Measurements from ENCODE around the gene ENHO.
"Not testable (repeated sequence)": the region's sequence is repeated elsewhere in the genome, so short reads cannot be mapped to it uniquely, and the experiment has no call there.

ENHO gene

DNA sequence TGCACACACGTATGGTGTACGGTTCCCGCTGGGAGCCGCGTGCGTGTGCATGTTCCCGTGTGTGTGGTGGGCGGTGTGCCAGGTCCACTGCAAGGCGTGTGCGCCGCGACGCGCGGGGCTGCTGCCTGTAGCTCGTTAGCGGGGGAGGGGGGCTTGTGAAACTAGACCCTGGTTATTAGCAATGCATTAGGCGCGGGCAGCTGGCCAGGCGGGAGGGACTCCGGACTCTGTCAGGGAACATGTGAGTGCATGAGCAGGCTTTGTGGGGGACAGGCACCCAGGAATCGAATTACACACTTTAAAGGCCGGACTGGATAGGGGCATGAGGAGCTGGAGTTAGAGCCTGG is 32.2 kb upstream of the ENHO start:
- DNase-seq, result no peak

DNA sequence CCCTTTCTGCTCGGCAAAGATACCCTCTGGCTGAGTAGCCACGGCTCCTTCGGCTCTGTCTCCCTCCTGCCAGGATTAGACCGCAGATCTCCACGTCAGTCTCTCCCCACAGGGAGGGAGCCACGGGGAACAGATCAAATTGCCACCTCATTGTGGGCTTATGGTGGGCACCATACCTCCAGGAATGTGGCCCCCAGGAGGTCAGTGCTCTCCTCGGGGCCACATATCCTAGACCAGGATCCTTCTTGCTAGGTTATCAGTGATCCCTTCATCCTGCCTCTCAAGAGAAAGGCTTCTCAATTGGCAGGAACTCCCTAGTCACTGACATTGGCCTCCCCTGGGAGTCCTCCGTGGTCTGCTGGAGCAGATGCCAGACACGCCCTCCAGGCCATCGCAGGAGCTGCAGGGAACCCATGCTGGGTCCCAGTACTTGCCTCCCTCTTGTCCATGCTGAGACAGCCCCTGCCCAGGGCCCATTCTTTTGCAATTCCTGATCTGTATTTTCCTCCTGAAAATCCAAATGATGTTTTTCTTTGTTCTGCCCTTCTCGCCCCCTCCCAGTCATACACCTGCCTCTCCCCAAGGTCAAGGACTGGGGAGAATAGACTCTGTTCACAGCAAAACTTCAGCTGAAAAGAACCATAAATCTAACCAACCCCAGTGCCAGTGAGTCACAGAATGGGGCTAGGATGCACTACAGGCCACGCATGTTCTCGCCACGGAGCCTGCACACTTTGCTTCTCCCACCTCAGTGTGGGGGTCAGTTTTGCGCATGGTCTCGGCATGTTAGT is 31.6 kb upstream of the ENHO start:
- no peak for DNase-seq

DNA sequence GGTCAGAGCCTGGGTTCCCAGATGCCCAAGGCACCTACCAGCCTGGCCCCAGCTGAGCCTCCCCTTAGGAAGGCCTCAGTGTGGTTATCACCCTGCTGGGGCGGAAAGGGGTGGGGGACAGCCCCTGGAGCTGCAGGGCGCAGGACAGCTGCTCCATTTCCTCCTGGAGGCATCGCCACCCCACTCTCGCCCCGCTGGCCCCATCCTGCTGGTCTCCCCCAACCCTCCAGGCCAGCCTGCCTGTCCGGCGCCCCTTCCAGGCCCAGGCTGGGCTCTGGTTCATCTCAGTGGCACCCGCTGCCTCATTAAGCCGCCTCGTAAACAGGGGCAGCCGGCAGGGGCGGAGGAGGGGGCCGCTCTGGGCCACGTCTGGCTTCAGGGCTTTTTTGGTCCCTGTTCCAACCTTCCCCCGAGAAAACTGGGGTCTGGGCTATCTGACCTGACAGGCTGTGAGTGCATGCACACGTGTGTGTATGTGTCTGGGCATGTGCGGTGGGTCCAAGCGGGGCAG is 30.8 kb upstream of the ENHO start:
- no peak for DNase-seq

DNA sequence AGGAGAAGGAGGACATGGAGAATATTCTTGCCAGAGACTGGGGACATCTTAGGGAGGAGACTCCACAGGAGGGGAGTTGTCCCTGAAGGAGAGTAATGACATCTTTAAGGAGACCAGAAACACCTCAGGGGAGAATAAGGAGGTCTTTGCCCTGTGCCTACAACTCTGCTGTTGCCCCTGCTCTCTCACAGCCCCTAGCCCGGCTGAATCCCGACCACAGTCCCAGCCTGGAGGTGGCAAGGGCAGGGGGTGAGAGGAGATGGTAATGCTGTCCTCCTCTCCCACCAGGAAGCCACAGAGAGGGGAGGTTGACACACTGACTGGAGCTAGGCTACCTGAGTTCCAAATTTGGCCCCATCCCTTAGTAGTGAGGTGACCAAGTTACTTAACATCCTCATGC is 30.2 kb upstream of the ENHO start:
- no peak for DNase-seq

DNA sequence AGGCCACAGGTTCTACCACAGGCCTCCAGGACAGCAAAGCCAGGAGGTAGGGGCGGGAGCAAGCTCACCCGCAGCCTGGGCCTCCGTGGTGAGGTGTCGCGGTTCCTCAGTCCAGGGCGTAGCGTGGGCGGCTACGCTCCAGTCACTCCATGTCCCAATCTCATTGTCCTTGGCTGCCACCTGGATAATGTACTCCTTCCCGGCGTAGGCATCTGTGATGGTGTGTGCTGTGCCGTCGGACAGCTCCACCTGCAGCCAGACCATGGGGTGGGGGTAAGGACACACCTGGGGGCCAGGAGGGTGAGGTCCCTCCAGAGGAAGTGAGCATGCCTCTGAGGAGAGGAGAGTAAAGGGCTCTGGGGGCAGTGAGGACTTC is 29.8 kb upstream of the ENHO start:
- no peak for DNase-seq

DNA sequence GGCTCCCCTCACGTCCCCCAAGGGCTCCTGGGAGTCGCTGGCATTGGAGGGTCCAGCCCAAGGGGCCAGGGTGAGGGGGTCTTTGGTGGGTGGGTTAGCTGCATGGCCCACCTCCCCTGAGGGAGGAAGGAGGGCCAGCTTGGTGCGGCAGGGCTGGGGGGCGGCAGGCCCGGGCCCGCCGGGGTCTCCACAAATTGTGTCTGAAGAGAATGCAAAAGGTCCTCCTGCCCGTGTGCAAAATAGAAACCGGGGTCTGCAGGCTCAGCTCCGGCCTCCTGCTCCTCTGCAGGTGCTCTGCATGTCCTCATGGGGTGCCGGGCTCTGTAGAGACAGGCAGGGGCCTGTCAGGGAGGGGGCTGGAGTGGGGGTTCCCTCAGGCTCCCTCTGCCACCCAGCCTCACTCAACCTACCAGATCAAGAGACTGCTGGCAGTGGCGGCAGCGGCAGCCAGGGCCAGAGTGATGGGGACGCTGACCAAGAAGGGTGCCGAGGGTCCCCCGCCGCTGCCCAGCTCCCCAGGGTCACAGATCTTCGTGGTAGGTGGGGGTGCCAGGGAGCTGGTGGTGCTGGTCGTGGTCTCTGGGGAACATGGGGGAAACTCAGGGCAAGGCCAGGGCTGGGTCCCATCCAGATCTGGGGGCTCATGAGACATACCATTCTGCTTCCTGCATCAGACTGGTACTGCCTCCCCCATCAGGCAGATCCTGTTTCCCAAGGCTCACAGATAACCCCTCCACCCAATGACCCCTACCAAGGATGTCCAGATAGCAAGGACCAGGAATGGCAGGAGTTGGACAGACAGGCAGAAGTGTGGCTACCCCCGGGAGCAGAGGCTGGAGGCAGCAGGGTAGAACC is 29.2 kb upstream of the ENHO start:
- no peak for DNase-seq

- no peak for DNase-seq
Observed at GRCh38 chr9:34550681-34551270, 28.0 kb upstream of the ENHO start.

DNA sequence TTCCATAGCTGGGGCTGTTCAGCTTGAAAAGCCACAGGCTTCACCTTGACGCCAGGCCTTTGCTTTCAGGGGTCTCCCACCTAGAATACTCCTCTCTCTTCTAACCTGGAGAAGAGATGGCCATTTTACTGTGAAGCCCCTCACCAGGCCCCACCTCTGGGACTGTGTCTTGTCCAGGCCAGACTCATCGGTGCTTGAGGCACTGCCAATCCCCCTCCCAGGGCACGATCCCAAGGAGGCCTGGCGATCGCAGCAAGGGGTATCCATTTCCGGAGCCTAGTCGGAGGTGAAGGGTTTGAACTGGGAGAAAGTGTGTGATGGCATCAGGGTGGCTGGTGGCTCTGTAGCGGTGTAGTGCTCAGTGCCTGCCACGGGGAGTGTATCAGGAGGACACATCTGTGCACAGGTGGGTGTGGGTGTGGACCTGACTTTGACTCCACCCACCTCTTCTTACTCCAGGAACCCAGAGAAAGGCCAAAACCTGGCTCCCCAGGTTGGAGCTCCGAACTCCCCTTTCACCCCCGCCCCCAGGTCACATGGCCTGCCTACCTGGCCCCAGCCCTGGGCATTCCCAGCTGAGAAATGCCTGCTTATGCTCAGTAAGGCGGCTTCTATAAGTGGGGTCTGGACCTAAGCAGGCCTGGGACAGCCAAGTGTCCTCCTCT is 27.4 kb upstream of the ENHO start:
- no peak for DNase-seq

DNA sequence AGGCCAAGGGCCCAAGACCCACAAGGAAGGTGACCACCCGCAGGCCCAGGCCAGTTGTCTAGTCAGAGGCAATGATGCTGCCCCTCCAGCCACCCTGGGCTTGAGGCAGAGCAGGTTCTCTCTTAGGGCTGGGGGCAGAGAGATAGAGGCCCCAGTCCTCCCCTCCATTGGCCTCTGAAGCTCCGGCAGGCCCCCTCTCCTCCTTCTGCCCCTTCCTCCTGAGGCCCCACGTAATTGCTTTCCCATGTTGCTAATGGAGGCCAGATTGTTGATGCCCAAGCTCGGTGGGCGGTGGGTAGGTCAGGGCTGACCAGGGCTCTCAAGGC is 26.6 kb upstream of the ENHO start:
- no peak for DNase-seq

GRCh38 chr9:34547960-34548611 is 25.3 kb upstream of the ENHO start:
- DNase-seq, result peak; percentile 41 to 54

GRCh38 chr9:34546834-34547827 is 24.3 kb upstream of the ENHO start:
- DNase-seq, result peak; percentile 71 to 72

- DNase-seq, result no peak
Observed at GRCh38 chr9:34546102-34546833, 23.5 kb upstream of the ENHO start.

GRCh38 chr9:34545497-34545896 is 22.7 kb upstream of the ENHO start:
- no peak for DNase-seq

- DNase-seq, result no peak
Observed at GRCh38 chr9:34544035-34544434, 21.2 kb upstream of the ENHO start.

GRCh38 chr9:34541540-34541939 is 18.8 kb upstream of the ENHO start:
- no peak for DNase-seq

DNA sequence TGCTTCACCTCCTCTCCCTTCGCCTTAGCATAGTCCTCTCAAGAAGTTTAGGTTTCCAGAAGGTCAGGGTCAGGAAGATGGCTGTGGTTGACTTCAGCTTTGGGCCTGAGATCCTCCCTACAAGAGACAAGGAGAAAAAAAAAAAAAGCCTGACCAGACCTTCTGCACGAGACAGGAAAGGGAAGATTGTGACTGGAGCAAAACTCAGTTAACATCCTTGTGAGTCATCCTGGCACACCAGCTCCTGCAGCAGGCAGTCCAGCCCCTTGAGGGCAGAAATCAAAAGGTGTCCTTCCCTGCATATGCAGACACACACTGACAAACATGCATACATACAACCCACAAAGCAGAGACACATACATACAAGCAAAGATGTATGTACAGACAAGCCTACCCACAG is 18.0 kb upstream of the ENHO start:
- no peak for DNase-seq

DNA sequence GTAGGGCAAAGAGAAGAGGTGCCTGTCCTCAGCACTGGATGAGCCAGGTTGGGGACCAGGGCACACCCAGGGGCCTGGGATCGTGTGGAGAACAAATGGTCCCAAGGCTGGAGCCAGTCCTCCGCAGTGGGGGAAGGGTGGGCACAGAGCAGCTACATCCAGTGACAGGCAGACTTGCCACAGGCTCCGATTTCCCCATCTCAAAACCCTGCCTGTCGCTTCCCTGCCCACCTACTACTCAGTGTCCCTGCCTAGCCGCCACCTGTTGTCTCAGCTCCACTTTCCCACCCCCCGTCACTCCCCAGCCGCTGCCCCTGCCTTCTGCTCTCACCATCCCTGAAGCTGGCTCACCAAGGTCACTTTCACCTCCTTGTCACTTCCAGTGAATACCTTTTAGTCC is 13.9 kb upstream of the ENHO start:
- DNase-seq, result no peak

GRCh38 chr9:34532041-34532440 is 9.3 kb upstream of the ENHO start:
- not testable (repeated sequence) for DNase-seq

DNA sequence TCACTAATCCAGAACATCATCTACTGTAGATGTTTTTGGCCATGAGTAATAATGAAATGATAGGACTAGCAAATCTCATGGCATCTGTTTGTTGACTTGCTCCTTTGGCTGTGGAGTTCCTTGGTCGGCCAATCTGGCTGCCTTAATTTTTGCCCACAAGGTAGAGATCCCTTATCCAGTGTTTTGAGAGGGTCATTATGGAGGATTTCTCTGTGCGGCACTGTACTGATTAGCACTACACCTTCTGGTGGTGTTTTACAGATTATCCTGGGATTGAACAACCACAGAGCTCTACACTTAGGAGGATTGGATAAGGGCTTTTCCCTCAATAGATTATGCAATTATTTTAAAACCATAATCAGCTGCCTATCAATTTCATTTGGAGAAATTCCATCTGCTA is 3.2 kb upstream of the ENHO start:
- DNase-seq, result no peak

- no peak for DNase-seq
Observed at GRCh38 chr9:34524349-34524748, 1.6 kb upstream of the ENHO start.

Measured in activated CD4-positive, alpha-beta T cell treated with anti-CD3 and anti-CD28 coated beads, Interleukin-2, amount 50 U/mL, for 48 hours (primary cell).